Measurements from ENCODE around the gene PGF.

PGF gene

DNA sequence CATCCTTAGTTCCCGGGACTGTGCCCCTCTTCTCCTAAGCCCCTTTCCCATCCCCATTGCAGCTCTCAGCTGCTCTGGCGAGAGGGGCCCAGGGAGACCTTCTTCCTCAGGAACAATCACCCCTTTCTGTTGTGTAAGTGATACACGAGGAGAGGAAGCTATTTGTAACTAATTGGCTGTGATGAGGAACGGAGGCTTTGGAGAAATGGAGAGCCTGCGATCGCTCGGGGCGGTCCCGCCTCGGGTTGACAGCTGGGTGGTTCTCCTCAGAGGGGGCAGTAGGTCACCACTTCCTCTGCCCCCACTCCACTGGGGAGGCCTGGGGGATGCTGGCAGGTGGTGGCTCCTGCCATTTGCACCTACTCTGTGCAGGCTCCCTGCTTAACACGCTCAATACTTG, 6.6 kb upstream of the PGF start:
- Histone ChIP-seq H3K9ac (ENCODE audit: insufficient read length, low read depth) (no peak overlapping the region), H3K27me3 (ENCODE audit: insufficient read depth, insufficient read length) (no peaks in the 10 kb centered on the region), H3K9me3 (ENCODE audit: insufficient read depth, low read length) (no peaks in the 10 kb centered on the region), H3K4me1 (ENCODE audit: insufficient read depth, insufficient read length) (no peaks in the 10 kb centered on the region), H3K4me3 (ENCODE audit: insufficient read length, low read depth) (no peak overlapping the region), H3K36me3 (ENCODE audit: insufficient read depth, insufficient read length, low read length) (no peaks in the 10 kb centered on the region)
- no peak for DNase-seq (ENCODE audit: low read depth, low spot score)
- no peak for TF ChIP-seq SUZ12 (IDR thresholded peaks at IDR 0.05; ENCODE audit: extremely low read depth, insufficient read depth, insufficient read length)
- TF ChIP-seq ZNF274 (IDR thresholded peaks at IDR 0.05; ENCODE audit: low read depth, low read length) = no peak
- TF ChIP-seq YY1 (IDR thresholded peaks at IDR 0.05; ENCODE audit: insufficient read depth, insufficient read length) = no peak

DNA sequence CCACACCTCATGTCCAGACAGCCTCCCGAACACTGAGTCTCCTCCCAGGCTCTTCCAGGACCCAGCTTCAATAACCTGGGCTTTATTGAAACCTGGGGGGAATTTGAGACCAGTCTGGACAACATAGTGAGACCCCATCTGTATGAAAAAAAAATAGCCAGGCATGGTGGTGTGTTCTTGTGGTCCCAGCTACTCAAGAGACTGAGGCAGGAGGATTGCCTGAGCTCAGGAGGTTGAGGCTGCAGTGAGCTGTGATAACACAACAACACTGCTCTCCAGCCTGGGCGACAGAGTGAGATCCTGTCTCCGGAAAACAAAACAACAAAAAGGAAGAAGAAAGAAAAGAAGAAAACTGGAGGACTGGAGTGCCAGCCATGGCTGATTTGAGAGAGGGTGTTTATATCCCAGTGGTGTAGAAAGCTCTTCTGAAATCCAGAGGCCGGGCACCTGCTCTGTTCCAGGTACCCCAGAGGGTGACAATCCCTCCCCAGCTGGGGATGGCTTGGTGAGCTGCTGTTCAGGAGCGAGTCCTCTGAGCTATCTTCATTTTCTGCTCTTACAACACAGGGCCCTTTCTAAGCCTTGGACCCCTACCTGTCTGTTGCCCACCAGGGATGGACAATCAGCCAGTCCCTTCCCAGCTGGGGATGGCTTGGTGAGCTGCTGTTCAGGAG, 6.0 kb upstream of the PGF start:
- Histone ChIP-seq H3K4me1 (ENCODE audit: insufficient read depth, insufficient read length) (peaks cover 5% of the 10 kb centered on the region), H3K4me3 (ENCODE audit: insufficient read length, low read depth) (no peak overlapping the region), H3K36me3 (ENCODE audit: insufficient read depth, insufficient read length, low read length) (no peaks in the 10 kb centered on the region), H3K9me3 (ENCODE audit: insufficient read depth, low read length) (no peaks in the 10 kb centered on the region), H3K9ac (ENCODE audit: insufficient read length, low read depth) (no peak overlapping the region), H3K27me3 (ENCODE audit: insufficient read depth, insufficient read length) (peaks cover 4% of the 10 kb centered on the region)
- TF ChIP-seq SUZ12 (IDR thresholded peaks at IDR 0.05; ENCODE audit: extremely low read depth, insufficient read depth, insufficient read length) = no peak
- no peak for TF ChIP-seq YY1 (IDR thresholded peaks at IDR 0.05; ENCODE audit: insufficient read depth, insufficient read length)
- no peak for TF ChIP-seq ZNF274 (IDR thresholded peaks at IDR 0.05; ENCODE audit: low read depth, low read length)
- no peak for DNase-seq (ENCODE audit: low read depth, low spot score)

DNA sequence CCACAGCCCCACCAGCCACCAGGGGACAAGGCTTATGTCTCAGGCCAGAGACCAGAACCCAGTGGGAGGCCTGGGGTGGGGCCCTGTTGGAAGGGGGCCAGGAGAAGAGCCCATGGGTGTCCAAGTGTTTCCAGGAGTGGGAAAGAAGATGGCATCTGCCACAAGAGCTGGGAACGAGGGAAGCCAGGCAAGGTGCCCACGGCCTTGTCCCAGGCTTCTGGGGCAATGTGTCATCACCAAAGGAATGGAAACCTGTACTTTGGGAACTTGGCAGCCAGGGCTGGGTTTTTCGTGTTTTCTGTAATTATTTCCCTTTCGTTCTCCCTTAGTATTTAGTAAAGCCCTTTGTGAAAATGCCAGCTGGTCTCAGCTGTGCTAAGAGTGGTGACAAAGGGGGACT, 5.3 kb upstream of the PGF start:
- TF ChIP-seq YY1 (IDR thresholded peaks at IDR 0.05; ENCODE audit: insufficient read depth, insufficient read length) (no peak), SUZ12 (IDR thresholded peaks at IDR 0.05; ENCODE audit: extremely low read depth, insufficient read depth, insufficient read length) (no peak), ZNF274 (IDR thresholded peaks at IDR 0.05; ENCODE audit: low read depth, low read length) (no peak)

DNA sequence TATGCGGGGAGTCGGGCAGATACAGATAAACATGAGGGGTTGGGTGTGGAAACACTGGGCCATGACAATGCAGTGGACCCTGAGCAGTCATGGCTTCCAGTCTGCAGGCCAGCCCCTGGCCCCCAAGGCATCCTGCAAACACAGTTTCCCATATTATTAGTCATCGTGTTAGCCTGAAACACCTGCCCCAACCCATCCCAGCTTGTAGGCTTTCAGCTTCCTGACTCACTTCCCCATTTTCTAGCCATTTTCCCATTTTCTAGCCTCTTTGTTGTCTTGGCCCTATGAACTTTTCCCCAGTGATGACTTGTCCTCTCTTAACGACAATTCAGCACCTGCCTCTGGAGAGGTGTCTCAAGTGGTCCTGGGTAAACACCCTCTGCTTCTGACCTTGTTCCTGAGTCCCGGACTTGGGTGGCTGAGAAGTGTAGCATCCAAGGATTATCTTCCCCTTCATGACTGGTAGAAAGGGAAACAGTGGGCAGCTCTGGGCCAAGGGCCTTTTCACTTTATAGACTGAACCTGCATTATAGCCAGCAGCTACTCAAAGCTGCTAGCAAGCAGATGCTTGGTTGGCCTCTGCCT, 4.3 kb upstream of the PGF start:
- DNase-seq (ENCODE audit: low read depth, low spot score) = no peak
- Histone ChIP-seq H3K36me3 (ENCODE audit: insufficient read depth, insufficient read length, low read length) (no peaks in the 10 kb centered on the region), H3K9ac (ENCODE audit: insufficient read length, low read depth) (no peak overlapping the region), H3K4me1 (ENCODE audit: insufficient read depth, insufficient read length) (peaks cover 10% of the 10 kb centered on the region), H3K9me3 (ENCODE audit: insufficient read depth, low read length) (no peaks in the 10 kb centered on the region), H3K27me3 (ENCODE audit: insufficient read depth, insufficient read length) (peaks cover 14% of the 10 kb centered on the region), H3K4me3 (ENCODE audit: insufficient read length, low read depth) (no peak overlapping the region)
- TF ChIP-seq SUZ12 (IDR thresholded peaks at IDR 0.05; ENCODE audit: extremely low read depth, insufficient read depth, insufficient read length) = no peak
- TF ChIP-seq ZNF274 (IDR thresholded peaks at IDR 0.05; ENCODE audit: low read depth, low read length) = no peak
- no peak for TF ChIP-seq YY1 (IDR thresholded peaks at IDR 0.05; ENCODE audit: insufficient read depth, insufficient read length)

More for the DNA sequence above, 5.3 kb upstream of the PGF start:
- Histone ChIP-seq H3K4me1 (ENCODE audit: insufficient read depth, insufficient read length) (peaks cover 10% of the 10 kb centered on the region), H3K9me3 (ENCODE audit: insufficient read depth, low read length) (no peaks in the 10 kb centered on the region), H3K36me3 (ENCODE audit: insufficient read depth, insufficient read length, low read length) (no peaks in the 10 kb centered on the region), H3K9ac (ENCODE audit: insufficient read length, low read depth) (no peak overlapping the region), H3K27me3 (ENCODE audit: insufficient read depth, insufficient read length) (peaks cover 9% of the 10 kb centered on the region), H3K4me3 (ENCODE audit: insufficient read length, low read depth) (no peak overlapping the region)
- DNase-seq (ENCODE audit: low read depth, low spot score) = no peak

DNA sequence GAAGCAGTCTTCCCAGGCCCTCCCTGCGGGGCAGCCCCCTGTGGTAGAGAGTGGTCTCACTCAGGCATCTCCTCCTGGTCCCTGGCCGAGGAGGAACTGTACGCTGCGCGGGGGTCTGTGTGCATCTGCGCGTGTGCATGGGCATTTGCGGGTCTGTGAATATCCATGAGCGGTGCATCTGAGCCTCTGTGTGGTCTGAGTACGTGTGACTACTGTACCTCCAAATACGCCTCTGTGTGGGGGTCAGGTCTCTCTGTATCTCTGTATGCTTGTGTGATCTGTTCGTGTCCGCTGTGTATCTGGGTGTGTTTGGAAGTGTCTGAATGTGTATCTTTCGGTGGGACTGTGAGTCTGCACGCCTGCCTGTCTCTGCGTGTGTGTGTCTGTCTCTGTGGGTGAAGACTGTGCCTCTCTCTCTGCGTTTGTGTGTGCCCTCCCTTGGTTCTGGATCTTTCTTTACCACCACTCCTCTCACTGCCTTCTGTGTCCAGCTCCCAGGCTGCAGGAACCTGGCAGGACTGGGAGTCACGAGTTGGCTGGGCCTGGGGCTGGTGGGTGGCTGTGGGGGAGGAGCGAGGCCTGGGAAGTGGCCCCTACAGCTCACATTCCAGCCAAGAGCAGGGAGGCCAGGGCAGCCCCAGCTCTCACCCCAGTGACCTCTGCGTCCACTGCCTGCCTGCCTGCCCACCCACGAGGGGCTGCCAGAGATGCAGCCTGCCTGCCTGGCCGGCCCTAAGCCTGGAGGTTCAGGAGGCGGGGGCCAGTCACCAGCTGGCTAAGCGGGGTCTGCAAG, 1.1 kb upstream of the PGF start:
- Histone ChIP-seq H3K27me3 (ENCODE audit: insufficient read depth, insufficient read length) (peaks cover 14% of the 10 kb centered on the region), H3K36me3 (ENCODE audit: insufficient read depth, insufficient read length, low read length) (no peaks in the 10 kb centered on the region), H3K4me3 (ENCODE audit: insufficient read length, low read depth) (no peak overlapping the region), H3K4me1 (ENCODE audit: insufficient read depth, insufficient read length) (peaks cover 15% of the 10 kb centered on the region), H3K9me3 (ENCODE audit: insufficient read depth, low read length) (no peaks in the 10 kb centered on the region), H3K9ac (ENCODE audit: insufficient read length, low read depth) (peak overlapping the region; percentile 72)
- TF ChIP-seq SUZ12 (IDR thresholded peaks at IDR 0.05; ENCODE audit: extremely low read depth, insufficient read depth, insufficient read length) (no peak), YY1 (IDR thresholded peaks at IDR 0.05; ENCODE audit: insufficient read depth, insufficient read length) (no peak), ZNF274 (IDR thresholded peaks at IDR 0.05; ENCODE audit: low read depth, low read length) (no peak)
- DNase-seq (ENCODE audit: low read depth, low spot score) = no peak

DNA sequence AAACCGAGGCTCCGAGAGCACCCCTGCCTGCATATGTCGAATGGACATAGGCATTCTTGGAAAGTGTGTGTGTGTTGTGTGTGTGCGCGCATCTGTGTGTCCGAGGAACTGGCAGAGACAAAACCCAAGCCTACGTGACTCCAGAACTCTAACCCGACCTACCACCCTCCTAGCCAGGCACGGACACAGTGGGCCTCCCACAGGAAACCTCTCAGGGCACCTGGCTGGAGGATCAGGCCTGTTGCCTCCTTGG, 556 bp upstream of the PGF start:
- Histone ChIP-seq H3K36me3 (ENCODE audit: insufficient read depth, insufficient read length, low read length) (no peaks in the 10 kb centered on the region), H3K9ac (ENCODE audit: insufficient read length, low read depth) (peak overlapping the region; percentile 72), H3K4me3 (ENCODE audit: insufficient read length, low read depth) (peak overlapping the region; percentile 59), H3K27me3 (ENCODE audit: insufficient read depth, insufficient read length) (peaks cover 14% of the 10 kb centered on the region), H3K9me3 (ENCODE audit: insufficient read depth, low read length) (no peaks in the 10 kb centered on the region), H3K4me1 (ENCODE audit: insufficient read depth, insufficient read length) (peaks cover 17% of the 10 kb centered on the region)
- TF ChIP-seq ZNF274 (IDR thresholded peaks at IDR 0.05; ENCODE audit: low read depth, low read length) (no peak), YY1 (IDR thresholded peaks at IDR 0.05; ENCODE audit: insufficient read depth, insufficient read length) (no peak), SUZ12 (IDR thresholded peaks at IDR 0.05; ENCODE audit: extremely low read depth, insufficient read depth, insufficient read length) (no peak)
- no peak for DNase-seq (ENCODE audit: low read depth, low spot score)

DNA sequence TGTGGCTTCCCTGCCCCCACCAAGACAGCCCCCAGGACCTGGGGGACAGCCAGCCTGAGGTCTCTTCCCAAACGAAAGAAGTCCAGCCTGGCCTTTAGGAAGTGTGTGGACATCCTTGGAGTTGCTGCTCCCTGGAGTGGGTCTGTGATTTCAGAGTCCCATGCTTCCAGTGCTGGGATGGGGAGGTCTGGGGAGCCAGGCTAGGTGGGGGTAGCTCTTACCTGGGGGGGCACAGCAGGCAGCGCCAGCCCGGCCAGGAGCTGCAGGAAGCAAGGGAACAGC, 509 bp downstream of the PGF start:
- H3K9ac ChIP-seq (ENCODE audit: insufficient read length, low read depth) = peak overlapping the region; percentile 70
- H3K4me3 ChIP-seq (ENCODE audit: insufficient read length, low read depth) = peak overlapping the region; percentile 59
- no peak for DNase-seq (ENCODE audit: low read depth, low spot score)
- H3K9me3 ChIP-seq (ENCODE audit: insufficient read depth, low read length) = no peaks in the 10 kb centered on the region
- H3K27me3 ChIP-seq (ENCODE audit: insufficient read depth, insufficient read length) = peaks cover 14% of the 10 kb centered on the region
- H3K4me1 ChIP-seq (ENCODE audit: insufficient read depth, insufficient read length) = peaks cover 17% of the 10 kb centered on the region
- no peak for TF ChIP-seq YY1 (IDR thresholded peaks at IDR 0.05; ENCODE audit: insufficient read depth, insufficient read length)
- no peak for TF ChIP-seq ZNF274 (IDR thresholded peaks at IDR 0.05; ENCODE audit: low read depth, low read length)
- no peak for TF ChIP-seq SUZ12 (IDR thresholded peaks at IDR 0.05; ENCODE audit: extremely low read depth, insufficient read depth, insufficient read length)
- H3K36me3 ChIP-seq (ENCODE audit: insufficient read depth, insufficient read length, low read length) = no peaks in the 10 kb centered on the region
